K562 (cell line): ENCODE measurements around the gene CCDC34. TPM values are rescaled to one million over a fixed set of nuclear protein-coding genes. Genes with fewer than 3 reads are reported as not detected.

Experiments used
- ARHGAP35 ChIP-seq: fragments of 450-650 bp; IDR thresholded peaks from 2 replicates; pipeline ENCODE4 v1.6.1; 2018; ENCODE audit not compliant: partially characterized antibody
- CHD7 ChIP-seq: fragments of 200-600 bp; sonication (generic); IDR thresholded peaks from one replicate; pipeline ENCODE4 v1.6.1; 2012; ENCODE audit warnings: mild to moderate bottlenecking, low read depth, low read length, inconsistent platforms
- ESRRB ChIP-seq: fragments of 250-450 bp; sonication (Bioruptor Pico); IDR thresholded peaks from 2 replicates; pipeline ENCODE4 v1.5.0; 2020; ENCODE audit warnings: mild to moderate bottlenecking, moderate library complexity, borderline replicate concordance
- ETV1 ChIP-seq: fragments of 450-650 bp; conservative IDR thresholded peaks from 2 replicates; pipeline ENCODE4 v1.6.1; 2016; ENCODE audit warnings: missing genetic modification characterization, control low read depth, low read depth, missing compliant biosample characterization
- HDAC2 ChIP-seq: fragments of 450-650 bp; IDR thresholded peaks from 2 replicates; pipeline ENCODE4 v1.6.1; 2016; ENCODE audit warnings: mild to moderate bottlenecking
- MEIS2 ChIP-seq: fragments of 450-650 bp; IDR thresholded peaks from 2 replicates; pipeline ENCODE4 v1.6.1; 2014; ENCODE audit warnings: mild to moderate bottlenecking; ENCODE audit not compliant: partially characterized antibody
- MNT ChIP-seq, 2 experiments: fragments of 450-650 bp; conservative IDR thresholded peaks; 2 replicates each; pipeline ENCODE4 v1.6.1; 2017; ENCODE audit warnings: mild to moderate bottlenecking in 2 of 2, moderate library complexity in 2 of 2
- RBM34 ChIP-seq: fragments of 200-400 bp; formaldehyde crosslinking; IDR thresholded peaks from 2 replicates; pipeline ENCODE4 v1.6.1; 2018; ENCODE audit warnings: low read length, borderline replicate concordance; ENCODE audit not compliant: insufficient read depth
- ZNF324 ChIP-seq: fragments of 250-450 bp; sonication (Bioruptor Pico); IDR thresholded peaks from 2 replicates; pipeline ENCODE4 v1.4.0; 2020; ENCODE audit warnings: mild to moderate bottlenecking
- ZNF398 ChIP-seq: fragments of 250-450 bp; sonication (Bioruptor Pico); IDR thresholded peaks from 2 replicates; pipeline ENCODE4 v1.8.0; 2021; ENCODE audit warnings: moderate library complexity, mild to moderate bottlenecking, inconsistent platforms
- ZSCAN29 ChIP-seq: fragments of 450-650 bp; IDR thresholded peaks from 2 replicates; pipeline ENCODE4 v1.6.1; 2017
- polyA plus RNA-seq, 8 experiments: library from polyadenylated mRNA; depleted of rRNA in 4 of 8; stranded (reverse) in 5 of 8; unstranded in 3 of 8; fragments of >200 nt; fragmentation: Nextera tagmentation in 2 of 8; fragmentation: Illumina TruSeq in 1 of 8; extraction: Ambion mirVana in 2 of 8; extraction: Trizol in 1 of 8; gene quantifications; 2 replicates each; pipeline versions ENCODE4 v1.2.1 to v1.2.3, GENCODE V29; 2011 to 2014; ENCODE audit warnings: inconsistent platforms in 1 of 8, missing spikeins in 1 of 8
- total RNA-seq, 7 experiments: library from RNA; depleted of rRNA in 6 of 7; stranded (reverse); fragments of >200 nt in 6 of 7; fragmentation: Illumina TruSeq in 2 of 7; extraction: Trizol in 2 of 7; gene quantifications; 2 replicates each; pipeline versions ENCODE4 v1.2.1 to v1.2.3, GENCODE V29; 2011 to 2021; ENCODE audit warnings: low replicate concordance in 1 of 7

CCDC34 gene
- total and polyA plus RNA-seq, 9 of the 15 experiments (the other 6 are each of a cell fraction or from before 2014, with no cell fraction given): 6.2 to 42.0 (median 15.7) TPM

GRCh38 chr11:27391331-27392015 lies 28.5 kb upstream of the CCDC34 start (continued):
- no peak for TF ChIP-seq CHD7
- no peak for TF ChIP-seq ESRRB (CRISPR knock-in tag)
- TF ChIP-seq HDAC2: peak; percentile 54; the same call in 1 of the 2 replicates
- no peak for TF ChIP-seq ARHGAP35
- TF ChIP-seq MNT (conservative IDR thresholded peaks at IDR 0.05): no peak
- TF ChIP-seq ETV1: no peak
- no peak for TF ChIP-seq ZNF324 (CRISPR knock-in tag)
- no peak for TF ChIP-seq RBM34
- TF ChIP-seq ZNF398 (CRISPR knock-in tag): no peak
- TF ChIP-seq MEIS2: peak; percentile 27
- TF ChIP-seq ZSCAN29: no peak
